HepG2 (cell line): Measurements from ENCODE around the gene CEP131. TPM values are rescaled to one million over a fixed set of nuclear protein-coding genes. Genes with fewer than 3 reads are reported as not detected.

Source experiments
- AGO1 ChIP-seq: fragments of 200-400 bp; formaldehyde crosslinking; IDR thresholded peaks from 2 replicates; pipeline ENCODE4 v1.6.1; 2017; ENCODE audit warnings: mild to moderate bottlenecking, low read depth, low read length, moderate library complexity; ENCODE audit not compliant: poor library complexity, severe bottlenecking
- AGO2 ChIP-seq: fragments of 200-400 bp; formaldehyde crosslinking; optimal IDR thresholded peaks from 2 replicates; pipeline ENCODE3; 2017; ENCODE audit warnings: mild to moderate bottlenecking, low read depth, low read length, moderate library complexity
- ATF2 ChIP-seq: sonication (generic); formaldehyde crosslinking; IDR thresholded peaks from 2 replicates; pipeline ENCODE4 v1.4.0; 2020; ENCODE audit warnings: missing genetic modification reagents
- CBFB ChIP-seq: sonication (generic); formaldehyde crosslinking; IDR thresholded peaks from 2 replicates; pipeline ENCODE4 v1.4.0; 2020; ENCODE audit warnings: missing genetic modification reagents
- GABPB1 ChIP-seq: IDR thresholded peaks from 2 replicates; pipeline ENCODE4 v1.6.1; 2016; ENCODE audit warnings: mild to moderate bottlenecking, missing genetic modification reagents, moderate library complexity, missing compliant biosample characterization
- GATAD2A ChIP-seq: IDR thresholded peaks from 2 replicates; pipeline ENCODE4 v1.6.1; 2016
- HOXA3 ChIP-seq: sonication (generic); formaldehyde crosslinking; IDR thresholded peaks from 2 replicates; pipeline ENCODE4 v1.5.0; 2020; ENCODE audit warnings: missing genetic modification reagents
- PATZ1 ChIP-seq: sonication (generic); formaldehyde crosslinking; IDR thresholded peaks from 2 replicates; pipeline ENCODE4 v1.4.0; 2020; ENCODE audit warnings: missing genetic modification reagents
- PTBP1 ChIP-seq: fragments of 200-400 bp; formaldehyde crosslinking; IDR thresholded peaks from 2 replicates; pipeline ENCODE4 v1.6.1; 2018; ENCODE audit warnings: low read length, low read depth; ENCODE audit not compliant: poor library complexity, severe bottlenecking
- RELA ChIP-seq: sonication (generic); formaldehyde crosslinking; IDR thresholded peaks from 2 replicates; pipeline ENCODE4 v1.4.0; 2020; ENCODE audit warnings: missing genetic modification reagents
- SIN3B ChIP-seq: fragments of 150-350 bp; IDR thresholded peaks from 2 replicates; pipeline ENCODE4 v1.6.1; 2014; ENCODE audit warnings: low read length
- SMAD1 ChIP-seq: sonication (generic); formaldehyde crosslinking; IDR thresholded peaks from 2 replicates; pipeline ENCODE4 v1.4.0; 2020; ENCODE audit warnings: missing genetic modification reagents, low read depth, mild to moderate bottlenecking, borderline replicate concordance
- STAT6 ChIP-seq: sonication (generic); formaldehyde crosslinking; IDR thresholded peaks from 2 replicates; pipeline ENCODE4 v1.4.0; 2020; ENCODE audit warnings: missing genetic modification reagents, mild to moderate bottlenecking, borderline replicate concordance
- TBX2 ChIP-seq: sonication (generic); formaldehyde crosslinking; IDR thresholded peaks from 2 replicates; pipeline ENCODE4 v1.5.0; 2020; ENCODE audit warnings: missing genetic modification reagents, mild to moderate bottlenecking, borderline replicate concordance
- TFAP4 ChIP-seq: sonication (generic); IDR thresholded peaks from 2 replicates; pipeline ENCODE4 v1.6.1; 2016; ENCODE audit warnings: low read depth, borderline replicate concordance
- ZKSCAN5 ChIP-seq: sonication (generic); formaldehyde crosslinking; IDR thresholded peaks from 2 replicates; pipeline ENCODE4 v1.5.1; 2020; ENCODE audit warnings: mild to moderate bottlenecking, missing genetic modification reagents
- ZNF552 ChIP-seq: sonication (generic); formaldehyde crosslinking; IDR thresholded peaks from 2 replicates; pipeline ENCODE4 v1.9.0; 2022; ENCODE audit warnings: missing genetic modification reagents, mild to moderate bottlenecking, borderline replicate concordance
- ZNF776 ChIP-seq: sonication (generic); formaldehyde crosslinking; IDR thresholded peaks from 2 replicates; pipeline ENCODE4 v1.4.0; 2020; ENCODE audit warnings: mild to moderate bottlenecking, missing genetic modification reagents
- polyA plus RNA-seq, 8 experiments: library from polyadenylated mRNA; depleted of rRNA in 3 of 8; stranded (reverse) in 7 of 8; unstranded in 1 of 8; fragments of >200 nt; fragmentation: Illumina TruSeq in 4 of 8; extraction: Trizol in 4 of 8; gene quantifications; 2 replicates each; pipeline versions ENCODE4 v1.2.1 to v1.2.3, GENCODE V29; 2011 to 2016; ENCODE audit warnings: low read depth in 4 of 8, missing spikeins in 1 of 8, mixed read lengths in 1 of 8; ENCODE audit not compliant: insufficient read depth in 1 of 8
- total RNA-seq, 5 experiments: library from RNA; depleted of rRNA; stranded (reverse); fragments of >200 nt; fragmentation: Illumina TruSeq; extraction: Trizol; gene quantifications; 2 replicates each; pipeline ENCODE4 v1.2.3, GENCODE V29; 2016; ENCODE audit warnings: low read depth in 1 of 5
- TF ChIP-seq, protein P1 (sequence below): conservative IDR thresholded peaks from 2 replicates; pipeline ENCODE4 v1.6.1; 2018; ENCODE audit warnings: missing genetic modification reagents

CEP131 gene
- total and polyA plus RNA-seq, 2 of the 13 experiments (the other 11 are each of a cell fraction or from before 2014, with no cell fraction given), result 5.0 to 16.8 TPM

GRCh38 chr17:81245665-81246342 is 23.0 kb upstream of the CEP131 start (continued):
- TF ChIP-seq, protein P1, sequence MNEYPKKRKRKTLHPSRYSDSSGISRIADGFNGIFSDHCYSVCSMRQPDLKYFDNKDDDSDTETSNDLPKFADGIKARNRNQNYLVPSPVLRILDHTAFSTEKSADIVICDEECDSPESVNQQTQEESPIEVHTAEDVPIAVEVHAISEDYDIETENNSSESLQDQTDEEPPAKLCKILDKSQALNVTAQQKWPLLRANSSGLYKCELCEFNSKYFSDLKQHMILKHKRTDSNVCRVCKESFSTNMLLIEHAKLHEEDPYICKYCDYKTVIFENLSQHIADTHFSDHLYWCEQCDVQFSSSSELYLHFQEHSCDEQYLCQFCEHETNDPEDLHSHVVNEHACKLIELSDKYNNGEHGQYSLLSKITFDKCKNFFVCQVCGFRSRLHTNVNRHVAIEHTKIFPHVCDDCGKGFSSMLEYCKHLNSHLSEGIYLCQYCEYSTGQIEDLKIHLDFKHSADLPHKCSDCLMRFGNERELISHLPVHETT (CRISPR knock-in tag), result 0 out of 2 replicates have a peak, but pooled peaks have one; percentile 34
- TF ChIP-seq ZNF776 (CRISPR knock-in tag) (0 out of 2 replicates have a peak, but pooled peaks have one; percentile 19), STAT6 (CRISPR knock-in tag) (no peak), ATF2 (0 out of 2 replicates have a peak, but pooled peaks have one; percentile 6), GABPB1 (peak; percentile 1; the same call in 1 of the 2 replicates), PATZ1 (CRISPR knock-in tag) (peak; percentile 22; the same call in 1 of the 2 replicates), ZNF552 (peak; percentile 44; the same call in 1 of the 2 replicates), ZKSCAN5 (CRISPR knock-in tag) (0 out of 2 replicates have a peak, but pooled peaks have one; percentile 25), PTBP1 (no peak), TBX2 (peak; percentile 37; the same call in 1 of the 2 replicates), HOXA3 (CRISPR knock-in tag) (0 out of 2 replicates have a peak, but pooled peaks have one; percentile 3), CBFB (CRISPR knock-in tag) (no peak), SIN3B (no peak), TFAP4 (0 out of 2 replicates have a peak, but pooled peaks have one; percentile 22), GATAD2A (no peak), SMAD1 (no peak), AGO1 (peak; percentile 21), RELA (CRISPR knock-in tag) (0 out of 2 replicates have a peak, but pooled peaks have one; percentile 35), AGO2 (peak; percentile 96)
